HG02981 (cell line): ENCODE data around the gene TOP3B.
"Not testable (repeated sequence)": the region's sequence is repeated elsewhere in the genome, so short reads cannot be mapped to it uniquely, and the experiment has no call there.

Source experiments
- ATAC-seq: cut with Tn5 transposase; IDR thresholded peaks from one replicate; pipeline ENCODE4 v1.9.1; 2021; ENCODE audit warnings: mild to moderate bottlenecking, moderate library complexity; ENCODE audit not compliant: unreplicated experiment

The TOP3B gene

GRCh38 chr22:21910367-21910766 is 72.2 kb downstream of the TOP3B start:
- ATAC-seq, result not testable (repeated sequence)

GRCh38 chr22:21909871-21910270 is 72.7 kb downstream of the TOP3B start:
- no peak for ATAC-seq

- no peak for ATAC-seq
Measured at GRCh38 chr22:21907638-21908522, 74.7 kb downstream of the TOP3B start.
